Astrocyte (in vitro differentiated cells and primary cell): ENCODE measurements around the gene COPB1. TPM values are rescaled to one million over a fixed set of nuclear protein-coding genes. Genes with fewer than 3 reads are reported as not detected.

Source experiments
- DNase-seq: peaks from one replicate; pipeline ENCODE4 v3.0.0-alpha.2; 2010; ENCODE audit warnings: low read depth
- FAIRE-seq: peaks from 2 replicates; lab custom pipeline; 2011; peaks lifted over from hg19 to GRCh38; lab: Jason Lieb, UNC
- H2AFZ ChIP-seq: 2 replicates; pipeline ENCODE4 v1.6.0; 2012; ENCODE audit warnings: low read depth, low read length, inconsistent platforms
- H3K27ac ChIP-seq: 2 replicates; pipeline ENCODE4 v1.5.1; 2011; ENCODE audit warnings: low read depth, low read length, inconsistent platforms
- H3K27me3 ChIP-seq: 2 replicates; pipeline ENCODE4 v1.6.0; 2011; ENCODE audit warnings: low read length, inconsistent platforms; ENCODE audit not compliant: insufficient read depth
- H3K36me3 ChIP-seq: 2 replicates; pipeline ENCODE4 v1.5.1; 2011; ENCODE audit warnings: low read length, inconsistent platforms; ENCODE audit not compliant: insufficient read depth
- H3K4me1 ChIP-seq: 2 replicates; pipeline ENCODE4 v1.5.1; 2011; ENCODE audit warnings: low read length, inconsistent platforms; ENCODE audit not compliant: insufficient read depth
- H3K4me2 ChIP-seq: 2 replicates; pipeline ENCODE4 v1.6.0; 2012; ENCODE audit warnings: low read length, inconsistent platforms
- H3K4me3 ChIP-seq: 2 replicates; pipeline ENCODE4 v1.5.1; 2011; ENCODE audit warnings: low read depth, mild to moderate bottlenecking, low read length, inconsistent platforms; ENCODE audit not compliant: insufficient read depth
- H3K79me2 ChIP-seq: 2 replicates; pipeline ENCODE4 v1.6.0; 2012; ENCODE audit warnings: mild to moderate bottlenecking, low read length, inconsistent platforms; ENCODE audit not compliant: insufficient read depth
- H3K9ac ChIP-seq: 2 replicates; pipeline ENCODE4 v1.6.0; 2012; ENCODE audit warnings: mild to moderate bottlenecking, low read length, inconsistent platforms
- H3K9me3 ChIP-seq: 2 replicates; pipeline ENCODE4 v1.5.1; 2012; ENCODE audit warnings: low read depth, mild to moderate bottlenecking, low read length, inconsistent platforms; ENCODE audit not compliant: insufficient read depth
- H4K20me1 ChIP-seq: 2 replicates; pipeline ENCODE4 v1.6.0; 2012; ENCODE audit warnings: low read length, inconsistent platforms; ENCODE audit not compliant: insufficient read depth
- H3K27ac Mint-ChIP-seq: one replicate; pipeline ENCODE4 v1.8.0; 2021; ENCODE audit warnings: mild to moderate bottlenecking, mixed read lengths; ENCODE audit not compliant: unreplicated experiment
- H3K27me3 Mint-ChIP-seq: one replicate; pipeline ENCODE4 v1.8.0; 2021; ENCODE audit warnings: low read depth, mixed read lengths; ENCODE audit not compliant: unreplicated experiment
- H3K36me3 Mint-ChIP-seq: one replicate; pipeline ENCODE4 v1.8.0; 2021; ENCODE audit warnings: low read depth, mixed read lengths; ENCODE audit not compliant: unreplicated experiment
- H3K4me1 Mint-ChIP-seq: one replicate; pipeline ENCODE4 v1.8.0; 2021; ENCODE audit warnings: low read depth, mixed read lengths; ENCODE audit not compliant: unreplicated experiment
- H3K4me3 Mint-ChIP-seq: one replicate; pipeline ENCODE4 v1.8.0; 2021; ENCODE audit warnings: mild to moderate bottlenecking, moderate library complexity, mixed read lengths; ENCODE audit not compliant: unreplicated experiment
- H3K9me3 Mint-ChIP-seq: one replicate; pipeline ENCODE4 v1.8.0; 2021; ENCODE audit warnings: mild to moderate bottlenecking, mixed read lengths; ENCODE audit not compliant: unreplicated experiment
- CTCF ChIP-seq: IDR thresholded peaks from 2 replicates; pipeline ENCODE4 v1.5.1; 2011; ENCODE audit warnings: low read depth, mild to moderate bottlenecking, inconsistent platforms, low read length, moderate library complexity; ENCODE audit not compliant: insufficient read depth
- EZH2 ChIP-seq: IDR thresholded peaks from 2 replicates; pipeline ENCODE4 v1.6.1; 2012; ENCODE audit warnings: mild to moderate bottlenecking, low read length, inconsistent platforms; ENCODE audit not compliant: insufficient read depth
- total RNA-seq: library from RNA; stranded (reverse); gene quantifications from 2 replicates; pipeline ENCODE4 v1.2.1, GENCODE V29; 2021

COPB1 gene
- total RNA-seq, 1 donor from 2014 or later = 223 TPM

DNA sequence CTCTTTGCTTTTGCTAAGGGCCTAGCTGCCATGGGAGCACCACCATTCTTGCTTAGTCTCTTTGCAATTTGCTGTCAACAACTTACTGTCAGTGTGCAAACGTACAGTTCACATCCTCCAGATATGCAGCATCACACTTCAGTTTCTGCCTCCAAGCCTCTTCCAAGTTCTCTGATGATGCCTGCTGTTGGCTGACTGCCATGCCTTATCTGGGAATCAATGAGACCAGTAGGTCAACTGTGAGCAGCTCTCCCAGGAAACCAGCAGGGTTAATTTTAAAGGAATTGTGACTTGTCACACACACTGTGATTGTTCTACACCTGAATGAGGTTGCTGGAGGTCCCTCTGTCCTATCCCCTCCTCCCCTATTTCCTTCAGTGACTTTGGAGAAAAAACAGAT is 56.0 kb downstream of the COPB1 start:
- no peak overlapping the region for H2AFZ ChIP-seq
- no peaks in the 10 kb centered on the region for H3K27me3 Mint-ChIP-seq
- no peak overlapping the region for H3K4me3 ChIP-seq
- H3K9me3 ChIP-seq = no peaks in the 10 kb centered on the region
- no peaks in the 10 kb centered on the region for H4K20me1 ChIP-seq
- no peak overlapping the region for H3K4me3 Mint-ChIP-seq
- H3K36me3 ChIP-seq = no peaks in the 10 kb centered on the region
- no peak overlapping the region for H3K27ac Mint-ChIP-seq
- no peak overlapping the region for H3K27ac ChIP-seq
- no peak overlapping the region for H3K9ac ChIP-seq
- H3K27me3 ChIP-seq = no peaks in the 10 kb centered on the region
- peaks cover 33% of the 10 kb centered on the region for H3K4me1 ChIP-seq
- H3K79me2 ChIP-seq = no peaks in the 10 kb centered on the region
- peaks cover 33% of the 10 kb centered on the region for H3K4me1 Mint-ChIP-seq
- FAIRE-seq (no peak), DNase-seq (peak; percentile 46)
- TF ChIP-seq CTCF (no peak), EZH2 (no peak)
- H3K9me3 Mint-ChIP-seq = peaks cover 4% of the 10 kb centered on the region
- H3K4me2 ChIP-seq = no peak overlapping the region
- peaks cover 10% of the 10 kb centered on the region for H3K36me3 Mint-ChIP-seq

DNA sequence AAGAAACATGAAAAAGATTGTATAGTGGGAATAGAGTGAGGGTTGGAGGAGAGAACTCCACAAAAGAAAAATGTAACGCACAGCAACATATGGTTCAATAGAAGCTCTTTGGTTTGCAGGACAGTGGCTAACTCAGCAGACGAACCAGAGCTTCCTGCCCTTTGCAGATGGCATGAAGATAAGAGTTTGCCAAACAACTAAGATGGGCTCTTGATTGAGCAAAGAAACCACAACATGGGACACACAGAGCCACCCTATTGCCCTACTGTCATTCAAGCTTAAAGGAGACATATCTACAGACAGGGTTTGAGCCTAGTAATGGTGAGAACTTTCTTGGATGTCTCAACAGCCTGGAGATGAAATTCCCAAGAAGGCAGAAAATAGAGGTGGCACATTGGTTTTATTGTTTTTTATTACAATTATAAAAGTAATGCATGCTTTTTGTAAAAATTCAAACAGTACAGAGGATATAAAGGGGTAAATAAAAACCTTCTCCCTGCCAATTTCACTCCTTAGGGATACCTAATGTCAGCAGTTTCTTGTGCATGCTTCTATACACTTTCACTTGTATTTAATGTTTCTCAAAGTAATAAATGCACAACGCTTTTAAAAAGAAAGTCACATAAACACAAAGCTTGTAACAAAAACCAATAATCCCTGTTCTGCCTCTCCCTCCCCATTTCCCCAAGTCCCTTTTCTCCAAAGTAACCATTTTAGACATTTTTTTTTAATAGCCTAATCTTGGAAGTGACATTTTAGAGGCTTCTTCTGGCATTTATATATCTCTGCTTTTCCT is 63.7 kb downstream of the COPB1 start:
- Mint-ChIP-seq H3K9me3 (peaks cover 14% of the 10 kb centered on the region), H3K27me3 (no peaks in the 10 kb centered on the region), H3K4me1 (peaks cover 4% of the 10 kb centered on the region), H3K27ac (no peak overlapping the region), H3K36me3 (peaks cover 9% of the 10 kb centered on the region), H3K4me3 (no peak overlapping the region)
- DNase-seq (no peak), FAIRE-seq (no peak)
- no peaks in the 10 kb centered on the region for H3K36me3 ChIP-seq
- H3K4me2 ChIP-seq = no peak overlapping the region
- H3K9ac ChIP-seq = no peak overlapping the region
- no peaks in the 10 kb centered on the region for H3K27me3 ChIP-seq
- H3K79me2 ChIP-seq = no peaks in the 10 kb centered on the region
- no peak overlapping the region for H3K27ac ChIP-seq
- H3K4me3 ChIP-seq = no peak overlapping the region
- no peaks in the 10 kb centered on the region for H4K20me1 ChIP-seq
- TF ChIP-seq EZH2 (no peak), CTCF (no peak)
- no peak overlapping the region for H2AFZ ChIP-seq
- no peaks in the 10 kb centered on the region for H3K9me3 ChIP-seq
- no peaks in the 10 kb centered on the region for H3K4me1 ChIP-seq

DNA sequence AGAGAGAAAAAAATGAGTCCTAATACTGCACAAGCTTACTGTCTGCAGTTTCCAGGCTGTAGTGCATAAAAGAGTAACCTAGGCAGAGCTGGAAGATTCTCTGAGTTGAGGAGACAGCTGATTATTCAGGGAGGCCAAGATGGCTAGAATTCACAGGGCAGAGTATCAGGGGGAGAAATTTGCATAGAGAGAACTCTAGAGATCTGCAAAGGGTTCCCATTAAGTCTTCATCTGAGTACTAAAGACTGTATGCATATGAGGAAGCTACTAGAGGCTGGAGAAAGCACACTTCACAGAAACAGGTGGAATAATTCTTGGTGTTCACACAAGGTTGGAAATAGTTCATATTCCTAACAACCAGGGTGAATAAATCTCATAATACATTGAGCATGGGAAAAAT is 74.0 kb downstream of the COPB1 start:
- H3K36me3 Mint-ChIP-seq = no peaks in the 10 kb centered on the region
- Histone ChIP-seq H3K4me3 (no peak overlapping the region), H4K20me1 (no peaks in the 10 kb centered on the region), H3K9me3 (no peaks in the 10 kb centered on the region), H3K27me3 (no peaks in the 10 kb centered on the region), H3K79me2 (no peaks in the 10 kb centered on the region), H3K36me3 (no peaks in the 10 kb centered on the region), H3K9ac (no peak overlapping the region), H3K4me2 (no peak overlapping the region), H3K4me1 (peaks cover 31% of the 10 kb centered on the region), H3K27ac (no peak overlapping the region), H2AFZ (no peak overlapping the region)
- H3K27ac Mint-ChIP-seq = no peak overlapping the region
- peaks cover 3% of the 10 kb centered on the region for H3K9me3 Mint-ChIP-seq
- FAIRE-seq = no peak
- no peak for TF ChIP-seq EZH2
- TF ChIP-seq CTCF = no peak
- DNase-seq = no peak
- H3K4me1 Mint-ChIP-seq = peaks cover 21% of the 10 kb centered on the region
- H3K4me3 Mint-ChIP-seq = peak overlapping the region; percentile 1
- H3K27me3 Mint-ChIP-seq = no peaks in the 10 kb centered on the region
